GM15510 (cell line): Measurements from ENCODE around the gene CRB1.

ENCODE experiments used
- POLR2A ChIP-seq: IDR thresholded peaks from 3 replicates; pipeline ENCODE4 v1.6.1; 2011; ENCODE audit warnings: borderline replicate concordance; ENCODE audit not compliant: insufficient read length; ENCODE audit errors: extremely low read depth

CRB1 gene

GRCh38 chr1:197394831-197395608 lies 127.0 kb downstream of the CRB1 start:
- TF ChIP-seq POLR2A, result no peak

- TF ChIP-seq POLR2A, result no peak
Observed at GRCh38 chr1:197397895-197398294, 129.8 kb downstream of the CRB1 start.

GRCh38 chr1:197399755-197400521 lies 131.9 kb downstream of the CRB1 start:
- TF ChIP-seq POLR2A, result no peak

GRCh38 chr1:197400522-197400902 lies 132.5 kb downstream of the CRB1 start:
- no peak for TF ChIP-seq POLR2A

- no peak for TF ChIP-seq POLR2A
Observed at GRCh38 chr1:197402189-197402588, 134.1 kb downstream of the CRB1 start.

GRCh38 chr1:197413564-197413963 lies 145.5 kb downstream of the CRB1 start:
- no peak for TF ChIP-seq POLR2A

GRCh38 chr1:197415221-197415620 lies 147.2 kb downstream of the CRB1 start:
- no peak for TF ChIP-seq POLR2A

- no peak for TF ChIP-seq POLR2A
Observed at GRCh38 chr1:197418693-197419092, 150.6 kb downstream of the CRB1 start.

- TF ChIP-seq POLR2A, result no peak
Observed at GRCh38 chr1:197422993-197423392, 154.9 kb downstream of the CRB1 start.

GRCh38 chr1:197424380-197424779 lies 156.3 kb downstream of the CRB1 start:
- no peak for TF ChIP-seq POLR2A

- no peak for TF ChIP-seq POLR2A
Observed at GRCh38 chr1:197429372-197429771, 161.3 kb downstream of the CRB1 start.

GRCh38 chr1:197435224-197435623 lies 167.2 kb downstream of the CRB1 start:
- no peak for TF ChIP-seq POLR2A

- no peak for TF ChIP-seq POLR2A
Observed at GRCh38 chr1:197437601-197438000, 169.5 kb downstream of the CRB1 start.

- TF ChIP-seq POLR2A, result no peak
Observed at GRCh38 chr1:197438010-197438790, 170.1 kb downstream of the CRB1 start.

- no peak for TF ChIP-seq POLR2A
Observed at GRCh38 chr1:197439708-197440280, 171.7 kb downstream of the CRB1 start.

- no peak for TF ChIP-seq POLR2A
Observed at GRCh38 chr1:197440715-197441114, 172.7 kb downstream of the CRB1 start.

GRCh38 chr1:197441999-197442414 lies 174.0 kb downstream of the CRB1 start:
- TF ChIP-seq POLR2A, result no peak
